Skeletal muscle satellite cell (primary cell): Measurements from ENCODE around the gene GNAQ.
A peak's percentile ranks its signal among the peaks of the same experiment; 100 is the strongest.

Source experiments
- H3K27me3 ChIP-seq: 2 replicates; pipeline ENCODE4 v1.7.0; 2013; ENCODE audit warnings: low read length; ENCODE audit not compliant: control insufficient read depth, insufficient read depth
- H3K36me3 ChIP-seq: 2 replicates; pipeline ENCODE4 v1.7.0; 2013; ENCODE audit warnings: mild to moderate bottlenecking, control low read depth, low read length; ENCODE audit not compliant: insufficient read depth
- H3K4me1 ChIP-seq: 2 replicates; pipeline ENCODE4 v1.7.0; 2013; ENCODE audit warnings: low read length; ENCODE audit not compliant: control insufficient read depth, insufficient read depth
- H3K4me2 ChIP-seq: 2 replicates; pipeline ENCODE4 v1.7.0; 2013; ENCODE audit warnings: mild to moderate bottlenecking, low read length
- H3K4me3 ChIP-seq: 2 replicates; pipeline ENCODE4 v1.7.0; 2013; ENCODE audit warnings: low read length
- H3K9ac ChIP-seq: 2 replicates; pipeline ENCODE4 v1.7.0; 2013; ENCODE audit warnings: mild to moderate bottlenecking, low read depth, low read length, moderate library complexity
- H3K9me3 ChIP-seq: replicated peaks from 2 replicates; pipeline ENCODE4 v1.7.0; 2013; ENCODE audit warnings: mild to moderate bottlenecking, control low read depth, low read length

Gene GNAQ

GRCh38 chr9:77951369-77951768, 80.2 kb downstream of the GNAQ start:
- no peak overlapping the region for H3K9ac ChIP-seq
- H3K9me3 ChIP-seq: no peaks in the 10 kb centered on the region
- H3K4me2 ChIP-seq: no peak overlapping the region
- peaks cover 46% of the 10 kb centered on the region for H3K4me1 ChIP-seq
- H3K4me3 ChIP-seq: no peak overlapping the region
- no peaks in the 10 kb centered on the region for H3K36me3 ChIP-seq
- no peaks in the 10 kb centered on the region for H3K27me3 ChIP-seq

- Histone ChIP-seq H3K9me3 (no peaks in the 10 kb centered on the region), H3K4me2 (no peak overlapping the region), H3K4me1 (peaks cover 52% of the 10 kb centered on the region), H3K4me3 (no peak overlapping the region), H3K36me3 (no peaks in the 10 kb centered on the region), H3K27me3 (no peaks in the 10 kb centered on the region), H3K9ac (no peak overlapping the region)
These were observed 81.7 kb downstream of the GNAQ start for GRCh38 chr9:77949751-77950436.

GRCh38 chr9:77947651-77948050, 84.0 kb downstream of the GNAQ start:
- H3K4me3 ChIP-seq: no peak overlapping the region
- H3K4me2 ChIP-seq: no peak overlapping the region
- H3K36me3 ChIP-seq: no peaks in the 10 kb centered on the region
- H3K9ac ChIP-seq: no peak overlapping the region
- no peaks in the 10 kb centered on the region for H3K9me3 ChIP-seq
- H3K27me3 ChIP-seq: no peaks in the 10 kb centered on the region
- H3K4me1 ChIP-seq: peaks cover 41% of the 10 kb centered on the region

- H3K9me3 ChIP-seq: no peaks in the 10 kb centered on the region
- H3K4me2 ChIP-seq: no peak overlapping the region
- no peak overlapping the region for H3K9ac ChIP-seq
- no peak overlapping the region for H3K4me3 ChIP-seq
- H3K27me3 ChIP-seq: no peaks in the 10 kb centered on the region
- H3K4me1 ChIP-seq: peaks cover 35% of the 10 kb centered on the region
- no peaks in the 10 kb centered on the region for H3K36me3 ChIP-seq
These were observed 84.5 kb downstream of the GNAQ start for GRCh38 chr9:77946969-77947620.

GRCh38 chr9:77946296-77946695, 85.3 kb downstream of the GNAQ start:
- no peak overlapping the region for H3K9ac ChIP-seq
- H3K27me3 ChIP-seq: no peaks in the 10 kb centered on the region
- H3K4me1 ChIP-seq: peaks cover 28% of the 10 kb centered on the region
- H3K4me2 ChIP-seq: no peak overlapping the region
- H3K4me3 ChIP-seq: no peak overlapping the region
- no peaks in the 10 kb centered on the region for H3K36me3 ChIP-seq
- H3K9me3 ChIP-seq: no peaks in the 10 kb centered on the region

GRCh38 chr9:77945798-77946197, 85.8 kb downstream of the GNAQ start:
- Histone ChIP-seq H3K9ac (no peak overlapping the region), H3K4me1 (peaks cover 28% of the 10 kb centered on the region), H3K4me2 (peak overlapping the region; percentile 5), H3K4me3 (no peak overlapping the region), H3K36me3 (no peaks in the 10 kb centered on the region), H3K27me3 (no peaks in the 10 kb centered on the region), H3K9me3 (no peaks in the 10 kb centered on the region)

- H3K36me3 ChIP-seq: no peaks in the 10 kb centered on the region
- no peaks in the 10 kb centered on the region for H3K27me3 ChIP-seq
- no peak overlapping the region for H3K9ac ChIP-seq
- no peak overlapping the region for H3K4me2 ChIP-seq
- no peak overlapping the region for H3K4me3 ChIP-seq
- H3K9me3 ChIP-seq: no peaks in the 10 kb centered on the region
- H3K4me1 ChIP-seq: peaks cover 28% of the 10 kb centered on the region
These were observed 86.9 kb downstream of the GNAQ start for GRCh38 chr9:77944556-77945243.

- H3K4me1 ChIP-seq: peaks cover 28% of the 10 kb centered on the region
- H3K4me3 ChIP-seq: no peak overlapping the region
- no peak overlapping the region for H3K4me2 ChIP-seq
- no peaks in the 10 kb centered on the region for H3K9me3 ChIP-seq
- H3K27me3 ChIP-seq: no peaks in the 10 kb centered on the region
- H3K36me3 ChIP-seq: no peaks in the 10 kb centered on the region
- no peak overlapping the region for H3K9ac ChIP-seq
These were observed 88.6 kb downstream of the GNAQ start for GRCh38 chr9:77943057-77943456.

- Histone ChIP-seq H3K9me3 (no peaks in the 10 kb centered on the region), H3K4me2 (no peak overlapping the region), H3K4me3 (no peak overlapping the region), H3K9ac (no peak overlapping the region), H3K27me3 (no peaks in the 10 kb centered on the region), H3K36me3 (no peaks in the 10 kb centered on the region), H3K4me1 (peaks cover 9% of the 10 kb centered on the region)
These were observed 92.4 kb downstream of the GNAQ start for GRCh38 chr9:77939149-77939668.

GRCh38 chr9:77938163-77938562, 93.4 kb downstream of the GNAQ start:
- Histone ChIP-seq H3K27me3 (no peaks in the 10 kb centered on the region), H3K4me1 (peaks cover 5% of the 10 kb centered on the region), H3K4me2 (no peak overlapping the region), H3K9me3 (no peaks in the 10 kb centered on the region), H3K9ac (no peak overlapping the region), H3K4me3 (no peak overlapping the region), H3K36me3 (no peaks in the 10 kb centered on the region)

GRCh38 chr9:77935974-77936373, 95.6 kb downstream of the GNAQ start:
- H3K27me3 ChIP-seq: no peaks in the 10 kb centered on the region
- H3K4me2 ChIP-seq: no peak overlapping the region
- no peak overlapping the region for H3K4me3 ChIP-seq
- H3K36me3 ChIP-seq: no peaks in the 10 kb centered on the region
- H3K9me3 ChIP-seq: no peaks in the 10 kb centered on the region
- H3K4me1 ChIP-seq: no peaks in the 10 kb centered on the region
- H3K9ac ChIP-seq: no peak overlapping the region
